GM23248 (cell line): ENCODE measurements around the gene RIT2. TPM values are rescaled to one million over a fixed set of nuclear protein-coding genes. Genes with fewer than 3 reads are reported as not detected.
A peak's percentile ranks its signal among the peaks of the same experiment; 100 is the strongest.

ENCODE experiments used
- DNase-seq: peaks from one replicate; pipeline ENCODE4 v3.0.0-alpha.2; 2015
- H2AFZ ChIP-seq: fragments of 200-600 bp; sonication (generic); 2 replicates; pipeline ENCODE4 v1.6.1; 2016; ENCODE audit warnings: antibody characterized with exemption
- H3F3A ChIP-seq: fragments of 200-600 bp; sonication (generic); 2 replicates; pipeline ENCODE4 v1.6.1; 2016; ENCODE audit warnings: mild to moderate bottlenecking, antibody characterized with exemption, mixed run types; ENCODE audit not compliant: insufficient read depth
- H3K27ac ChIP-seq: fragments of 200-600 bp; sonication (generic); 2 replicates; pipeline ENCODE4 v1.5.1; 2016; ENCODE audit warnings: mild to moderate bottlenecking
- H3K27me3 ChIP-seq: fragments of 200-600 bp; sonication (generic); replicated peaks from 2 replicates; pipeline ENCODE4 v1.6.1; 2016; ENCODE audit warnings: mild to moderate bottlenecking; ENCODE audit not compliant: insufficient read depth
- H3K36me3 ChIP-seq: fragments of 200-600 bp; sonication (generic); 2 replicates; pipeline ENCODE4 v1.6.1; 2016; ENCODE audit warnings: low read depth, mild to moderate bottlenecking
- H3K4me1 ChIP-seq: fragments of 200-600 bp; sonication (generic); 2 replicates; pipeline ENCODE4 v1.6.1; 2016; ENCODE audit warnings: mild to moderate bottlenecking; ENCODE audit not compliant: insufficient read depth
- H3K4me2 ChIP-seq: fragments of 200-600 bp; sonication (generic); one replicate; pipeline ENCODE4 v1.6.1; 2016; ENCODE audit warnings: mild to moderate bottlenecking; ENCODE audit not compliant: unreplicated experiment
- H3K4me3 ChIP-seq: fragments of 200-600 bp; sonication (generic); 2 replicates; pipeline ENCODE4 v1.5.1; 2016; ENCODE audit warnings: mild to moderate bottlenecking
- H3K79me2 ChIP-seq: fragments of 200-600 bp; sonication (generic); 2 replicates; pipeline ENCODE4 v1.6.1; 2016; ENCODE audit warnings: mild to moderate bottlenecking; ENCODE audit not compliant: insufficient read depth
- H3K9ac ChIP-seq: fragments of 200-600 bp; sonication (generic); 2 replicates; pipeline ENCODE4 v1.6.1; 2016; ENCODE audit warnings: mild to moderate bottlenecking
- H3K9me2 ChIP-seq: fragments of 200-600 bp; sonication (generic); 2 replicates; pipeline ENCODE4 v1.6.1; 2016; ENCODE audit warnings: mixed run types, mild to moderate bottlenecking, moderate library complexity; ENCODE audit not compliant: insufficient read depth
- H3K9me3 ChIP-seq: fragments of 200-600 bp; sonication (generic); one replicate; pipeline ENCODE4 v1.6.1; 2017; ENCODE audit warnings: low read depth
- H4K20me1 ChIP-seq: fragments of 200-600 bp; sonication (generic); 2 replicates; pipeline ENCODE4 v1.6.0; 2016; ENCODE audit not compliant: insufficient read depth
- EZH2 ChIP-seq: fragments of 200-600 bp; sonication (generic); IDR thresholded peaks from 2 replicates; pipeline ENCODE4 v1.6.1; 2018; ENCODE audit warnings: antibody characterized with exemption, mild to moderate bottlenecking; ENCODE audit not compliant: insufficient read depth, poor library complexity, severe bottlenecking
- EZH2phosphoT487 ChIP-seq: fragments of 200-600 bp; sonication (generic); IDR thresholded peaks from 2 replicates; pipeline ENCODE4 v1.6.1; 2018; ENCODE audit warnings: antibody characterized with exemption, moderate library complexity, mild to moderate bottlenecking, low read depth; ENCODE audit not compliant: insufficient read depth
- WGBS, 2 experiments: methylation state at CpG; one replicate each; pipeline ENCODE4 v1.1.6; 2015 to 2017; ENCODE audit warnings: low lambda C conversion rate in 2 of 2, low coverage in 1 of 2; ENCODE audit errors: missing lambda C conversion rate in 2 of 2; 5-methylcytosine and 5-hydroxymethylcytosine counted together
- in situ Hi-C: fragments of 300-500 bp; cut with MboI; formaldehyde crosslinking; loops from 2 replicates; pipeline ENCODE4 v1.15.0; 2020
- polyA plus RNA-seq: library from polyadenylated mRNA; unstranded; fragments of >200 nt; fragmentation: Nextera tagmentation; extraction: Ambion mirVana; gene quantifications from 2 replicates; pipeline ENCODE4 v1.2.1, GENCODE V29; 2016
- total RNA-seq: library from RNA; depleted of rRNA; stranded (reverse); fragments of >200 nt; shearing (Covaris generic); gene quantifications from 2 replicates; pipeline ENCODE4 v1.2.3, GENCODE V29; 2014

Gene RIT2
- total and polyA plus RNA-seq, 2 experiments from 2014 or later: not detected

DNA sequence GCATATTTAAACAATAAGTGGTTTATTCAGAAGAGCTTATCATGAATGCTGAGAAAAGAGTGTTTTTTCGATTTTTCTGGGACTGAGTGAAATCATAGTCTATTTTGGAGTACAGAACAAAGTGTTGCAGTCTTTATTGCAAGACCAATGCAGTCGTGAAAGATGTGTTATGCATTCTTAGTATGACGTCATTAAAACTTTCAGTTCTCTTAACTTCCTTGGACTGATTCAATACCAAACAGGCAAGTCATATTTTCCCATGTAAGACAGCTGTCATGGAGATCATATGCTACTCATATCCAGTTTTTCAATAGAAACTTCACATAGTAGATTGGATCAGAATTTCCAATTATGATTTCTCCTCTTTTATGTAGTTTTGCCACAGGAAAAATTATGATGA, 92.6 kb downstream of the RIT2 start:
- H3K36me3 ChIP-seq: no peaks in the 10 kb centered on the region
- DNase-seq: no peak
- no peaks in the 10 kb centered on the region for H3K9me2 ChIP-seq
- no peaks in the 10 kb centered on the region for H3K4me1 ChIP-seq
- no peaks in the 10 kb centered on the region for H3F3A ChIP-seq
- 1 to 5% methylated on average over 3 of the region's 3 CpGs for WGBS, 2 experiments
- no peaks in the 10 kb centered on the region for H3K9me3 ChIP-seq
- no peaks in the 10 kb centered on the region for H3K27me3 ChIP-seq
- no peak overlapping the region for H2AFZ ChIP-seq
- in situ Hi-C loops: no loop called here
- H3K4me3 ChIP-seq: no peak overlapping the region
- no peak overlapping the region for H3K4me2 ChIP-seq
- TF ChIP-seq EZH2phosphoT487 (no peak), EZH2 (no peak)
- no peaks in the 10 kb centered on the region for H4K20me1 ChIP-seq
- H3K79me2 ChIP-seq: no peaks in the 10 kb centered on the region
- no peak overlapping the region for H3K9ac ChIP-seq
- H3K27ac ChIP-seq: no peak overlapping the region

DNA sequence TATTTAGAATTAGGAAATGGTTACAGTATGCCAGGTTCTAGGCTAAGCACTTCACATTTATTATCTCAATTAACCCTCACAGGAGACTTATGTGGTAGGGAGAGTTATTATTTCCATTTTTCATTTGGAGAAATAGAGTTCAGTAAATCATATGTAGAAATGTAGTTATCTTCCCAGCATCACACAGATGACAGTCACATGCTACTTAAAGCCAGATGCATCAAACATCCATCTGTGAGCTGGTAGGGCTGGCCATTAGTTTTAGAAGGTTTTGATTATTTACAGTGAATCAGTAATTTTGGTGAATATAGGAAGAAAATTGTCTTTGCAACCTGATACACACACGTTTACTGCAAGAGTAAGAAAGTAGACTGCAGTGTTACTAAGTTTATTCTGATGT, 97.9 kb downstream of the RIT2 start:
- H3K27me3 ChIP-seq: no peaks in the 10 kb centered on the region
- no peaks in the 10 kb centered on the region for H3K36me3 ChIP-seq
- H3K9me2 ChIP-seq: no peaks in the 10 kb centered on the region
- no peaks in the 10 kb centered on the region for H4K20me1 ChIP-seq
- DNase-seq: no peak
- no peaks in the 10 kb centered on the region for H3K79me2 ChIP-seq
- H3K4me1 ChIP-seq: no peaks in the 10 kb centered on the region
- H3K9me3 ChIP-seq: no peaks in the 10 kb centered on the region
- H3K27ac ChIP-seq: no peak overlapping the region
- H3K4me2 ChIP-seq: no peak overlapping the region
- H3F3A ChIP-seq: no peaks in the 10 kb centered on the region
- WGBS, 2 experiments: 0% methylated on average over 1 of the region's 1 CpG
- no peak for TF ChIP-seq EZH2
- no peak for TF ChIP-seq EZH2phosphoT487
- H3K4me3 ChIP-seq: no peak overlapping the region
- H2AFZ ChIP-seq: no peak overlapping the region
- H3K9ac ChIP-seq: no peak overlapping the region
- in situ Hi-C loops: no loop called here

DNA sequence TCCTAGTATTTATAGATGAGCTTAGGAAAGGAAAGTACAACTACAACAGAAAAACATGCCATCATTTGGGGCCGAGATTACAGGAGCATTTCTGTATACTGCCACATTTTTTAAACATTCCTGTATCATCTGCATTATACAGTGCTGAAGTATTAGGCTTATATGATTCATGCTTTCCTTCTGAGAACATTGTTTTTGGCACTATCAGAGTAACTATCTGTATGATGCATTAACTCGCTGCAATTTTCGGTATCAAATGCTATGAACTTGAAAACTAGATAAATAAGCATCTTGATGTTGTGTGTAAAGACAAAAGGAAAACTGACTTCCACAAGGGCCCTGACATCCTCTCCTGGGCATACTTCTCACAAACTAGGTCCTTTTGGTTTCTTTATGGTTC, 102.0 kb downstream of the RIT2 start:
- Histone ChIP-seq H3K36me3 (no peaks in the 10 kb centered on the region), H4K20me1 (no peaks in the 10 kb centered on the region), H3K27ac (no peak overlapping the region), H3K9me3 (no peaks in the 10 kb centered on the region), H3K79me2 (no peaks in the 10 kb centered on the region), H2AFZ (no peak overlapping the region), H3K27me3 (no peaks in the 10 kb centered on the region), H3K9ac (no peak overlapping the region), H3K4me3 (no peak overlapping the region), H3F3A (no peaks in the 10 kb centered on the region), H3K4me2 (no peak overlapping the region), H3K9me2 (no peaks in the 10 kb centered on the region), H3K4me1 (no peaks in the 10 kb centered on the region)
- peak; percentile 3 for DNase-seq
- TF ChIP-seq EZH2phosphoT487 (no peak), EZH2 (no peak)
- in situ Hi-C loops: no loop called here
- 58 to 64% methylated on average over 3 of the region's 3 CpGs for WGBS, 2 experiments

DNA sequence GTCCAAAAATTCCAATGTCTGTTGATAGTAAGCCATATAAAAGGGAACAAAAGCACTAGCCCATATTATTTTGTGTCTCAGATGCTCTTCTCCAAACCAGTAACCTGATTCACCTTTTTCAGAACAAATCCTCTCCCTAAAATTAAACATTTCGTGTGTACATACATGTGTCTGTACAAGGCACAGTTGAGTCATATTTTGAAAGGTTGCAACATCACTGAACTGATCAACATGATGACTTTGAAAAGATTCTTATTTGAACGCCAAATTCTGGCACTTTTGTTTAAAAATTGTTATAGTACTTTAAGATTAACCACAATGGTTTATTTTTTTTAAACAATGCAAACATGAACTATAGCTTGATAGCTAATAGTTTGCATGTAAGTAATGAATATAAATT, 102.5 kb downstream of the RIT2 start:
- no peak for TF ChIP-seq EZH2
- no peak for TF ChIP-seq EZH2phosphoT487
- WGBS, 2 experiments: 16 to 18% methylated on average over 2 of the region's 2 CpGs
- H3K27me3 ChIP-seq: no peaks in the 10 kb centered on the region

DNA sequence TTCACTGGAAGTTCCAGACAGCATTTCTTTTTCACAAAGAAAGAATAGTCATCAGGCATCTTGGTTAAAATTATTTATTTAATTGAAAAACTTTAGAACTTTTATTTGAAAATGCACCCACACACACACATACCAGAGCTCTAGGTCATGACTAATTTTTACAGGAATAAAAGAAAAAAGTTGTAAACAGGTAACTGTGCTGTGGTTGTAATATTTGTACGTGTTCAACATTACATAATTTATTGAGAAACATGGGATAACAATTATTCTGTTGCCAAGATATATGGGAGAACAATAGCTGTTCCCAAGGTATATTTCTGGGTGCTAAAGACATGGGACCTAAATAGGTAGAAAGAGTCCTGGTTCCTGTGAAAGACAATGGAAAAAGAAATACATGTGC, 104.9 kb downstream of the RIT2 start:
- Histone ChIP-seq H3K4me2 (no peak overlapping the region), H3K27ac (no peak overlapping the region), H3K36me3 (no peaks in the 10 kb centered on the region), H3K4me1 (no peaks in the 10 kb centered on the region), H3K9ac (no peak overlapping the region), H3K9me3 (no peaks in the 10 kb centered on the region), H4K20me1 (no peaks in the 10 kb centered on the region), H2AFZ (no peak overlapping the region), H3K4me3 (no peak overlapping the region), H3K9me2 (no peaks in the 10 kb centered on the region), H3K79me2 (no peaks in the 10 kb centered on the region), H3K27me3 (no peaks in the 10 kb centered on the region), H3F3A (no peaks in the 10 kb centered on the region)
- in situ Hi-C loops: no loop called here
- no peak for DNase-seq
- no peak for TF ChIP-seq EZH2phosphoT487
- no peak for TF ChIP-seq EZH2
- 3 to 8% methylated on average over 1 of the region's 1 CpG for WGBS, 2 experiments

More for the DNA sequence above, 102.5 kb downstream of the RIT2 start:
- Histone ChIP-seq H3F3A (no peaks in the 10 kb centered on the region), H3K4me3 (no peak overlapping the region), H3K9me3 (no peaks in the 10 kb centered on the region), H3K36me3 (no peaks in the 10 kb centered on the region), H3K4me2 (no peak overlapping the region), H4K20me1 (no peaks in the 10 kb centered on the region), H3K9me2 (no peaks in the 10 kb centered on the region), H2AFZ (no peak overlapping the region), H3K27ac (no peak overlapping the region), H3K9ac (no peak overlapping the region), H3K79me2 (no peaks in the 10 kb centered on the region), H3K4me1 (no peaks in the 10 kb centered on the region)
- no peak for DNase-seq
- in situ Hi-C loops: no loop called here
